NOMO-1 treated with DMSO at 0.1 percent for 48 hours (cell line): ENCODE data around the gene SF3A1.
"Not testable (repeated sequence)": the region's sequence is repeated elsewhere in the genome, so short reads cannot be mapped to it uniquely, and the experiment has no call there.

Experiments
- DNase-seq: peaks from one replicate; lab custom pipeline; 2025; ENCODE audit not compliant: unreplicated experiment; lab: John Stamatoyannopoulos, UW

The SF3A1 gene, protein sequence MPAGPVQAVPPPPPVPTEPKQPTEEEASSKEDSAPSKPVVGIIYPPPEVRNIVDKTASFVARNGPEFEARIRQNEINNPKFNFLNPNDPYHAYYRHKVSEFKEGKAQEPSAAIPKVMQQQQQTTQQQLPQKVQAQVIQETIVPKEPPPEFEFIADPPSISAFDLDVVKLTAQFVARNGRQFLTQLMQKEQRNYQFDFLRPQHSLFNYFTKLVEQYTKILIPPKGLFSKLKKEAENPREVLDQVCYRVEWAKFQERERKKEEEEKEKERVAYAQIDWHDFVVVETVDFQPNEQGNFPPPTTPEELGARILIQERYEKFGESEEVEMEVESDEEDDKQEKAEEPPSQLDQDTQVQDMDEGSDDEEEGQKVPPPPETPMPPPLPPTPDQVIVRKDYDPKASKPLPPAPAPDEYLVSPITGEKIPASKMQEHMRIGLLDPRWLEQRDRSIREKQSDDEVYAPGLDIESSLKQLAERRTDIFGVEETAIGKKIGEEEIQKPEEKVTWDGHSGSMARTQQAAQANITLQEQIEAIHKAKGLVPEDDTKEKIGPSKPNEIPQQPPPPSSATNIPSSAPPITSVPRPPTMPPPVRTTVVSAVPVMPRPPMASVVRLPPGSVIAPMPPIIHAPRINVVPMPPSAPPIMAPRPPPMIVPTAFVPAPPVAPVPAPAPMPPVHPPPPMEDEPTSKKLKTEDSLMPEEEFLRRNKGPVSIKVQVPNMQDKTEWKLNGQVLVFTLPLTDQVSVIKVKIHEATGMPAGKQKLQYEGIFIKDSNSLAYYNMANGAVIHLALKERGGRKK

DNA sequence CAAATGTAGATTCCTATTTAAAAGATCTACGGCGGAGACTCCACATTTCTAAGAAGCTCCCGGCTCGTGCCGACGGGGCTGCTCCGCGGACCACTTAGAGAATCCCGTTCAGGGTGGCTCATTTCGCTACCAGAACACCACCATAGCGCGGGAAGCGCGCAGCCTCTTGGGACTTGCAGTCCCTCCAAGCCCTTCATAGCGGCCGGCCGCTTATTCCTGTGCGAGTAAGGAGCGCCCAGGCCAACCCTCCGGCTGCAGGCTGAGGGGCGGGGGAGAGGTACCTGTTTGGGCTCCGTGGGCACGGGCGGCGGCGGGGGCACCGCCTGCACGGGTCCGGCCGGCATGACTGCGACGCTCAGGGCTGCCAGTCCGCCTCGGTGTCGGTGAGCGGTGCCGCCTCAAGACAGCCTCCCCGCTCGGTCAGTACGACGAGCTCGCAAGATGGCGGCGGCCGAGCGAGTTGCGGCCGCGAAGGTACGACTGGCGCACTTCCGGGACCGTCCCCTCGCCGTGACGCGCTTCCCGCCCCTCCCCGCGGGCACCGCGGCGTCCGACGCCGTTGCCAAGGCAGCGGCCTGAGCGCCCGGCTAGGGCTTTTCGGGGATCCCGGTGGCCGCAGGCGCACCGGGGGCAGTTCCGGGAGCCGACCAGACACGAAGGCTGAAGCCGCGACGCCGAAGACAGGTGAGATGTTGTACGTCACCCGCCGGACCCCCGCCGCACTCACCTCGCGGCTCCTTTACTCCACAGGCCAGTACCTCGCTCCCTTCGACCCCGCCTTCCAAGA lies at the start of gene SF3A1, which contains the start of gene CCDC157:
Gene SF3A1 (minus strand): TSS at position 446 of the 787 bp plus-strand sequence. CDS start 102 bp downstream, at position 344.
Gene CCDC157 (plus strand): TSS at position 559 of the 787 bp plus-strand sequence. CDS start 8,994 bp downstream, outside the sequence.
- DNase-seq, result peak; percentile 84

DNA sequence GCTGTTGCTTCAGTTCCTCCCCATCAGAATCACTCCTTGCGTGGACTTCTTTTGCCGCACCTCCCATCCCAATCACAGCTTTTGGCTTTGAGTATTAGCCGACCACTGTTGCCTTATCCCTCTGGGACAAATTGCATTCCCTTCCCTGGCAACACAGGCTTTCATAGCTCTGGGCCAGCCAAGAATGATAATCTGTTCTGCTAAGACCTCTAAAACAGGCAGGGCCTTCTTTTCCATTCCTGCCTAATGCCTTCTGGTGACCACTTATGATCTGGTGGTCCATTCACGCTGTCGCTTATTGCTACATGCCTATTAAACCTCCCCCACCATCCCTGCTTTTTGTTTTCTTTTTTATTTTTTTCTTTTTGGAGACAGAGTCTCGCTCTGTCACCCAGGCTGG lies 49.7 kb upstream of the SF3A1 start:
- no peak for DNase-seq

DNA sequence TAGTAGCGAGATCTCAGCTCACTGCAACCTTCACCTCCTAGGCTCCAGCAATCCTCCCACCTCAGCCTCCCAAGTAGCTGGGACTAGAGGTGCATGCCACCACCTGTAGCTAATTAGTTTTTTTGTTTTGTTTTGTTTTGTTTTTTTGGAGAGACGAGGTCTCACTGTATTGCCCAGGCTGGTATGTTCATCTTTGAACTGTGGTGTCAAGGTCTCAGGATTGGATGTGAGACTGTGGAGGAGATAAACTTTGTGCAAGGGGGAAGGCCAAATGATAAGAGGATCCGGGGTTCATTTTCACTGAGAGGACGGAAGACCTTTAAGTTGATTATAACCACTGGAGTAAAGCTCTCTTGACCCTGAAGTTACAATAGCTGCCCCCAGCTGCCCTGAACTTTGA lies 49.0 kb upstream of the SF3A1 start:
- no peak for DNase-seq

DNA sequence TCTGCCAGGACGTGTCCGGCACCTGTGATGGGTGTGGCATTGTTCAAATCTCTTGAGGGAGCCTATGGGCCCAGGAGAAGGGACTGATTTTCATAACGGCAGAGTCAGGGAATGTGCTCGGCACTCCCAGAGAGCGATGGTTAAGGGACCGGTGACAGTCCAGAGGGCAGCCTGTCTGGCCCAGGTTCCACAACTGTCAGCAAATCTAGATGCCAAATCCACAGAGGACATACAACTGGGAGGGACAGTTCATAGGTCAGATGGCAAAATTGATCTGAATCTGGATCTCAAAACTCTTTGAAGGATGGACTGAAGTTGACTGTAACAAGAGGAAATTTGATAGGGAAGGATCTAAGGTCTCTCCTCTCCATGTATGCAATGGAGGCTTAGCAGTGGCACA lies 47.6 kb upstream of the SF3A1 start:
- no peak for DNase-seq

DNA sequence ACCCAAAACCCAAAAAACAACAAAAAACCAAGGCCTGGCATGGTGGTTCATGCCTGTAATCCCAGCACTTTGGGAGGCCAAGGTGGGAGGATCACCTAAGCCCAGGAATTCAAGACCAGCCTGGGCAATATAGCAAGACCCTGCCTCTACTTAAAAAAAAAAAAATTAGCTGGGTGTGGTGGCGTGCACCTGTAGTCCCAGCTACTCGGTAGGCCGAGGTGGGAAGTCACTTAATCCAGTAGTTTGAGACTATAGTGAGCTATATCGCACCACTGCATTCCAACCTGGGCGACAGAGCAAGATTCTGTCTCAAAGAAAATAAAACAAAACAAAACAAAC lies 46.0 kb upstream of the SF3A1 start:
- DNase-seq, result not testable (repeated sequence)

DNA sequence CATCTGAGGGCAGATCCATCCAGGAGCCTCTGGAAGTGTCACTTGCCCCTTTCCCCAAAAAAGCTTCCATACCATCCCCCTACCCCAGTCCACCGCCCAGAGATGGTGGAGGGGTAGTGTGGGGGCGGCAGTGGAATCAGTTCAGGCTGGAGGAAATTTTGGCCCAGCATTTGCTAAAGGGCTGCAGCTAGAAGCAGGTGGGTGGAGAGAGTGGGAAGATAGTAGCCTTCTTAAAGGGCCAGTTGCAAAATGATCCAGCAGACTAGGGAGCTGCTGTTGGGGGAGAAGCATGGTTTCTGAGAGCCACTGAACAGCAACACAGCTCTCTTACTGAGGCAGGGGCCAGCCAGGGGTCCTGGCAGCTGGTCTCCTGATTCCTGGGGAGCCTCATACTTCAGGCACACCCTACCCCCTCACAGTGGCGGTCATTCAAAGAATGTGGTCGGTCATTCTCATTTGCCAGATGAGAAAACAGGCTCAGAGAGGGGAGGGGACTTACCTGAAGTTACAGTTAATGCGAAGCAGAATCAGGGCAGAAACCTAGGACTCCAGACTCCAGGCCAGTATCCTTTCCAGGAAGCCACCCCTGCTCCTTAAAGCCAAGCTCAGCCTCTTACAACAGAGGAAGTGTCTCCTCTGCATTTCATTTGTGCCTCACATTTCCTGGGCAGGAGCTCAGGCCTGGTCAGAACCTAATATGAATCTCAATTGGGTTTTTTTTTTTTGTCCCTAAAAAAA lies 45.5 kb upstream of the SF3A1 start:
- DNase-seq, result no peak

DNA sequence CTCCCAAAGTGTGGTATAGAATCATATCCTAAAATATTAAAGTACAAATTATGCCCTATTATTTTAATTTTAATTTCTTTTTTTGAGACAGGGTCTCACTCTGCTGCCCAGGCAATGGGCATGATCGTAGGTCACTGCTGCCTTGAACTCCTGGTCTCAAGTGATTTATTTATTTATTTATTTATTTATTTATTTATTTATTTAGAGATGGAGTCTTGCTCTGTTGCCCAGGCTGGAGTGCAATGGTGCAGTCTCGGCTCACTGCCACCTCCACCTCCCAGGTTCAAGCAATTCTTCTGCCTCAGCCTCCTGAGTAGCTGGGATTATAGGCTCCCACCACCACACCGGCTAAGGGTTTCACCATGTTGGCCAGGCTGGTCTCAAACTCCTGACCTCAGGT lies 44.3 kb upstream of the SF3A1 start:
- not testable (repeated sequence) for DNase-seq

DNA sequence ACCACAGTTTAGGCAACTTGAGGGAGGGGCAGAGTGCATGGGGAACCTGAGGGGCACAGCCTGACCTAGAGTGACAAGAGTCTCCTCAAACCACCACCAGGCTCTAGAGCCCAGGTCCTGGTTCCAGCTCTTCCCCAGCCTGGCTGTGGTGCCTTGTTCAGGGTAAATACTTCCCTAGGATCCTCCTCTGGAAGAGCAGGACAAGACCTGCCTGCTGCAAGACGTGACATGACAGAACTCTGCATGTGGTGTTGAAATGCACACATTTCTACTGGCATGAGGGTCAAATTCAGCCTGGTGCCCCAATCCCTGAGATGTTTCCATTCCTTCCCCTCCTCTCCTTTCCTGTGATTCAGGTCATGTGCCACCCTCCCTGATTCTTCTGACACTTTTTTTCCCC lies 43.5 kb upstream of the SF3A1 start:
- no peak for DNase-seq

DNA sequence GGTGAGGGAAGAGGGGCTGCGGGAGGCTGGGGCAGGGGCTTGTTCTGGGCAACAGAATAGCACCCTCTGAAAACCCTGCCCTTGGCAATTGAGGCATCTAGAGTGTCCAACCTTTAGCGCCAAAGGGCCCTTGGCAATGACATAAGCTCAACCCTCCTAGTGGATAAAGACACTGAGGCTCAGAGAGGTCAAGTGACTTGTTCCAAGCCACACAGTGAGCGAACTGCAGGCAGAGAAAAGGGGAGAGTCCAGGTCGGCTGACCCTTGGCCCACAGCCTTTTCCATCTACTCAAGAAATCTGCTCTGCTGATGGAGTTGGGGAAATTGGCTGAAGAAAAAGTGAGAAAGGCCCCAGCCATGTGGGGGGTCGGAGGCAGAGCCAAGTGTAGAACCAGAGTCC lies 43.0 kb upstream of the SF3A1 start:
- DNase-seq, result no peak

DNA sequence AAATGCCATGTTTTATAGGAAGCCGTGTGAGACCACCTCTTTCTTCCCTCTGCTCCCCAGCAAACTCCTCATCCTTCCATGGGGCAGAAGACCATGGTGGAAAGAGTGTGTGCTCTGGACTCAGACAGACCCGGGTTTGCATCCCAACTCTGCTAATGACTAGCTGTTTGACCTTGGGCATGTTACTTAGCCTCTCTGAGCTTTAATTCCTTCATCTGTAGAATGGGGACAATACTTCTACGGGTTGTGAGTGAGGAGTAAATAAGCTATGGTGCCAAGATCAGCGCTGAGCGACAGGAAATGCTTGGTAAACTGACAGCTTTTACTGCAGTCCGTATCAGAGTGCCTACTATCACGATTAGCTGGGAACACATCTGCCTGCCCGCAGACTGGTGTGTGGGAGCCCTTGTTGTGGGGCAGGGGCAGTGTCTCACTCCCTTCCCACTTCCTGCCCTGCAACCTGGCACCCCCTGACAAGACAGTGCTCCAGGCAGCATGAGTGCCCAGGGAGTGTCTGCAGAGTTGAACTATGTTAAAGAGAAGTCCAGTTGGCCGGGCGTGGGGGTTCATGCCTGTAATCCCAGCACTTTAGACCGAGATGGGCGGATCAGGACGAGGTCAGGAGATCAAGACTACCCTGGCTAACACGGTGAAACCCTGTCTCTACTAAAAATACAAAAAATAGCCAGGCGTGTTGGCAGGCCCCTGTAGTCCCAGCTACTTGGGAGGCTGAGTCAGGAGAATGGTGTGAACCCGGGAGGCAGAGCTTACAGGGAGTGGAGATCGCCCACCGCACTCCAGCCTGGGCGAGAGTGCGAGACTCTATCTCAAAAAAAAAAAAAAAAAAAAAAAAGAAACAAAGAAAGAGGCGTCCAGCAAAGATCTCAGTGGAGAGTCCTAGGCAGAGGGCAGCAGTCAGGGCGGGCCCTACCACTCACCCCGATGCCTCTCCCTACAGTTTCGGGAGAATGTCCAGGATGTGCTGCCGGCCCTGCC lies 42.3 kb upstream of the SF3A1 start:
- DNase-seq, result no peak

DNA sequence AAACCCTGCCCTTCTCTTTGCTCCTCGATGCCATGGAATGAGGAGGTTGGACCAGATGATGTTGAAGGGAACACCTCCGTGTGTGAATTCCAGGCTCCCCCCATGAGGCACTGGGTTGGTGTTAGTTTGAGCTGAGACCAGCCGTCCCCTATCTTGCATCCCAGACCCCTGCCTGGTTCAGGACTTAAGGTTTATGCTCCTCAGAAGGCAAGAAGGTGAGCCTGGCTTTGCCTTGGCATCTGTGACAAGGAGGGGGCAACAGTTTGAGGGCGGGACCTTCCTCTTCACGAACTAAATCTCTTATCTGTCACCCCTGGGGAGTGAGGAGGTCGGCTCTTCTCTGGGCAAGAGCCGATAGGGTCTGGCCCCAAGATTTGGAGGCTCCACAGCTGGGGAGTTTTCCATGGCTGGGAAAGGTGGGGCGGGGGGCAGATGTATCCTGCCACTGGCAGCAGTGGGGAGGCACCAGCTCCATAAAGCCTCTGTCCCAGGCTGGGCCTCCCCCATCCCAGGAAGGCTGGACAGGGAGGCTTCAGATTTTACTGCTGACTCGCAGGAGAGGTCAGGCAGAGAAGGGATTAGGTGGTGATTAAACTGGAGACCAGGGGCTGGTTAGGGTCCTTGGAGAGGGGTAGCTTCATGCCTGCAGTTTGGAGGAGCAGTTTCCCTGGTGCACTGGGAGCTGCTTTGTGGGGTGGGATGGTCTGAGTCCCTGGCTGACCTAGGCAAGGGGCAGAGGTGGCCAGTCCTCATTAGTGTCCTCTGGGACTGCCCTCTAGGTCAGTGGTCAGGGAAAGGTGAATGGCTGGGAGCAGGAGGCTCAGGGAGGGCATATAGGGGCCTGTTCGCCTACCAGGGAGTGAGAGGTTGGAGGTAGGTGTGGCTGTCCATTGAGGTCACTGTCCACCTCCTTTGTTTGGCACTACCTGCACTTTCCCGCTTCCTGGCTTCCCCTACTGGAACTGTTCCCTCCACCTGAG lies 41.3 kb upstream of the SF3A1 start:
- DNase-seq, result no peak

DNA sequence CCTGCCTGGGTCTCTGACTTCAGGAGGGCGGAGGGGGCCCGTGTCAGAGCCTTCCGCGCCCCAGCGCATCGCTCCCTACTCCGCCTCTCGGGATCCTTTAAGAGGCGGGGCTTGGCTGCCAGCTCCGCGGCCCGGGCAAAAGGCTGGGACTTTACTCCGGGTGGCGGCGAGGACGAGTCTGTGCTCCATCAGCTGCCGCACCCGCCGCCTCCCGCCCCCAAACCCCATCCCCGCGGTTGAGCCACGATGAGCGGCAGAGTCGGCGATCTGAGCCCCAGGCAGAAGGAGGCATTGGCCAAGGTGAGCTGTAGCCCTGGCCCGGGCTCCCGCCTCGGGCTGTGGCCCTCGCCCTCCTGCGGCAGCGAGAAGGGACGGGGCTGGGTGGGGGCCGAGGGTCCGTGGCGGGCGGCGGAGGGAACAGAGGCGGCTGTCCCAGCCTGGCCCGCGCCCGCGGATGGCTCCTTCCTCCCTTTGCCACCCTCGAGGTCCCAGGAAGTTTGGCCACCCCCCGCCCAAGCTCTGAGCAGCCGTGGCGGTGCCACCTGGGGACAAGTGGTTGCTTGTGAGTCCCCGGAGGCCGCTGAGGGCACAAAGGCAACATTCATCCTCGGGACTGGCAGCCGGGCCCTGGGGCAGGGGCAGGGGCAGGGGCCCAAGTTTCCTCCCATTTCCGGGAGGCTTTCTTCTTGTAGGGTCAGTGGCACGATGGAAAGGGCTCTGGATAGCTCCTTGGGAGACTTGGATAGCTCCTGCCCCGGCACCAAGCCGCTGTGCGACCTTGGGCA lies 40.4 kb upstream of the SF3A1 start, which contains the start of gene SEC14L2:
Gene SEC14L2 (plus strand): TSS at position 148 of the 785 bp plus-strand sequence. CDS start 99 bp downstream, at position 247.
- no peak for DNase-seq

DNA sequence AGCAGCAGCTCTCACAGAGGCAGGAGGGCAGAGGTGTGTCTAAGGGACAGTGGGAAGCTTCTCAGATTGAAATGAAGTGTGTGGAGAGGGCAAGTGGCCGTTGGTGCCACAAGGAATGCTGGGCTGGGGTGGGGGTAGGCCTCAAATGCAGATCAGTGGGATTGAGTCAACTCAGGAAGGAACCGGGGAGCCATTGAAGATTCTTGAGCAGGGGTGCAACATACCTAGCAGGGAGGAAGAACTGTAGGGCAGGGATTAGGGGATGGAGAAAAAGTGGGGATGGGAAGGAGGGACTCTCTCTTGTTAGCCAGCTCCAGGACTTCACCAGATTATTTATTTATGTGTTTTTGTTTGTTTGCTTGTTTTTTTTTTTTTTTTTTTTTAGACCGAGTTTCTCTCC lies 37.2 kb upstream of the SF3A1 start:
- no peak for DNase-seq

DNA sequence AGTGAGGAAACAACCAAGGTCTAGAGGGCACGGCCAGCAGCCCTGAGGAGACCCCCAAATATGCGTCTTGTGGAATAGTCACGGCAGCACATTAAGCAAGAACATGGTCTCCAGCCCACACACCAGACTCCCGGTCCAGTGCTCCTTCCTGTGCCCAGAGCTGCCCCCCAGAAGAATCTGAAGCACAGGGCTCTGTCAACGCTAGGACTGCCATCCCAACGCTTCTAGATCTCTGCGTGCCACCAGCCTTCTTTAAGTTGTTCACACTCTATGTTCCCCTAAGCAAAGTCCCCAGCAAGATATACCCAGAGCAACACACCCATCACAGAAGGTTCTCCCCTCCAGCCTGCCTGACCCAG lies 36.6 kb upstream of the SF3A1 start:
- no peak for DNase-seq

DNA sequence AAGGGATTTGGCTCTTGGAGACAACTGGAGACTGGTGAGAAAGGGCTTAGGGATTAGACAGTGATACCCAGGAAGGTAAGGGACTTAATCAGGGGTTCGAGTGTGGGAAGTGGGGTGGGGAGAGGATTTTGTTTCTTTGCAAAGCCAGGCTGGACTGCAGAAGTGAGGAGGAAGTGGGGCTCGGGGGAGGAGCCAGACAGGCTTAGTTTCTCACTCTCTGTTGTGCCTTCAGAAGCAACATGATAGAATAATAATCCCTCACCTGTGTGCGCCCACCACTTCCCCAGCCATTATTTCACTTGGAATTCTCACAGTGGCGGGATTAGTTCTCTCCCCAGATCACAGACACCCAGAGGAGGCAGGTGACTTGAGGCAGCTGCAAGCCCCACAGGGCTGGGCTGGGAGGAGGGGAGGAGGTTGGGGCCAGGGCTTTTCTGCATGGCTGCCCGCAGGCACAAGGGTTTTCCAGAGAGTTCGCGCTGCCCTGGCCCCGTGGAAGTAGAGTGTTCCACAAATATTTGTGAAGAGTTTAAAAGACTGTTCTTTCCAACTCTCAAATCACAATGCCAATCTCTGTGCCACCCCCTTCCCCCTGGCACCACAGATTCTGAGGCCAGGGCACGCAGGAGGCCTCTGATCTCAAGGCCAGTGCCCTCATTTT lies 36.1 kb upstream of the SF3A1 start:
- DNase-seq, result peak; percentile 17

DNA sequence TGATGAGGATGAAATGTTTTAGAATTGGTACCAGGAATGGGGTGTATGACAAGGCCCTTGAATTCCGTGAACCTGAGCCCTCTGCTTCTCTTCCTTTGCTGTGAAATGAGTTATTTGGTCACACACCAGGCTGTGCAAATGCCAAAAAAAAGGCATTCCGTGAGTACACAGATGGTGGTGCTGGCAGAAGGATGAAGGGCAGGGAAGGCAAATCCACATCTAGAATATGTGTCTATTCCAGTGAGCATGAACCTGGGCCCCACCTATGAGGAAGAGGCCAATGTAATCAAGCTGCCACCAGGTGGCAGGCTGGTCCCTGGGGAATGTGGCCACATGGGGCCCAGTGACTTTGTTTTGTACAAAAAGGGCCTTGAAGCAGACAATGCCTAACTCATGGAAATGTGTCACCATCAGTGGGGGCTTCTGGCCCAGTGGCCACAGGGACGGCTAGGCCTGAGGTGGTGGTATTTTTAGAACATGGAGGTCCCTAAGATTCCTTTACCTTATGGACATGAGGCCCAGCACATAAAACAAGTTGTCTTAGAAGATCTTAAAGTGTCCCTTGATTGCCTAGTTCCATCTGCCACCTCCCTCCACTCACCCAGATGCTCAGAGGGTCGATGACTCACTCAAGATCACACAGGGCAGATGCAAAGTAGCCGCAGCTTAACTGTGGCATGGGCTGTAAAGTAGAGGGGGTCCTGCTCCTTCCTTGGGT lies 34.4 kb upstream of the SF3A1 start:
- DNase-seq, result peak; percentile 48
